Muscle of leg (tissue), 11 donors: ENCODE measurements around the gene CCDC188. TPM values are rescaled to one million over a fixed set of nuclear protein-coding genes. Genes with fewer than 3 reads are reported as not detected.

Source experiments
- DNase-seq: peaks from one replicate; pipeline ENCODE4 v3.0.0; 2013
- H3K27ac ChIP-seq: one replicate; pipeline ENCODE4 v1.5.1; 2013; ENCODE audit warnings: mild to moderate bottlenecking, low read length, control low read depth
- H3K27me3 ChIP-seq: one replicate; pipeline ENCODE4 v1.6.1; 2013; ENCODE audit warnings: low read length; ENCODE audit not compliant: control insufficient read depth, insufficient read depth
- H3K36me3 ChIP-seq: one replicate; pipeline ENCODE4 v1.6.1; 2013; ENCODE audit warnings: low read length; ENCODE audit not compliant: control insufficient read depth, insufficient read depth
- H3K4me1 ChIP-seq: one replicate; pipeline ENCODE4 v1.6.1; 2013; ENCODE audit warnings: low read length; ENCODE audit not compliant: control insufficient read depth, insufficient read depth
- H3K4me3 ChIP-seq: one replicate; pipeline ENCODE4 v1.5.1; 2013; ENCODE audit warnings: low read length, control low read depth
- H3K9me3 ChIP-seq: replicated peaks from 2 replicates; pipeline ENCODE4 v1.6.1; 2013; ENCODE audit warnings: low read depth, low read length; ENCODE audit not compliant: control insufficient read depth
- WGBS: methylation state at CpG from one replicate; pipeline ENCODE4 v1.1.5; 2013; ENCODE audit warnings: missing lambda C conversion rate; ENCODE audit not compliant: insufficient coverage; 5-methylcytosine and 5-hydroxymethylcytosine counted together
- polyA plus RNA-seq, 8 donors: library from polyadenylated mRNA; unstranded; fragments of 120-200 nt; gene quantifications; one replicate each; pipeline versions ENCODE4 v1.2.1 to v1.2.3, GENCODE V29; 2013; ENCODE audit warnings: inconsistent platforms in 1 of 8, low replicate concordance in 1 of 8; ENCODE audit not compliant: insufficient read length in 8 of 8, insufficient read depth in 1 of 8
- total RNA-seq: library from RNA; stranded (reverse); fragments of 120-200 nt; gene quantifications from one replicate; pipeline ENCODE4 v1.2.4, GENCODE V29; 2013

Gene CCDC188
- total and polyA plus RNA-seq, 9 donors, result 0.84 to 2.8 (median 1.5) TPM

DNA sequence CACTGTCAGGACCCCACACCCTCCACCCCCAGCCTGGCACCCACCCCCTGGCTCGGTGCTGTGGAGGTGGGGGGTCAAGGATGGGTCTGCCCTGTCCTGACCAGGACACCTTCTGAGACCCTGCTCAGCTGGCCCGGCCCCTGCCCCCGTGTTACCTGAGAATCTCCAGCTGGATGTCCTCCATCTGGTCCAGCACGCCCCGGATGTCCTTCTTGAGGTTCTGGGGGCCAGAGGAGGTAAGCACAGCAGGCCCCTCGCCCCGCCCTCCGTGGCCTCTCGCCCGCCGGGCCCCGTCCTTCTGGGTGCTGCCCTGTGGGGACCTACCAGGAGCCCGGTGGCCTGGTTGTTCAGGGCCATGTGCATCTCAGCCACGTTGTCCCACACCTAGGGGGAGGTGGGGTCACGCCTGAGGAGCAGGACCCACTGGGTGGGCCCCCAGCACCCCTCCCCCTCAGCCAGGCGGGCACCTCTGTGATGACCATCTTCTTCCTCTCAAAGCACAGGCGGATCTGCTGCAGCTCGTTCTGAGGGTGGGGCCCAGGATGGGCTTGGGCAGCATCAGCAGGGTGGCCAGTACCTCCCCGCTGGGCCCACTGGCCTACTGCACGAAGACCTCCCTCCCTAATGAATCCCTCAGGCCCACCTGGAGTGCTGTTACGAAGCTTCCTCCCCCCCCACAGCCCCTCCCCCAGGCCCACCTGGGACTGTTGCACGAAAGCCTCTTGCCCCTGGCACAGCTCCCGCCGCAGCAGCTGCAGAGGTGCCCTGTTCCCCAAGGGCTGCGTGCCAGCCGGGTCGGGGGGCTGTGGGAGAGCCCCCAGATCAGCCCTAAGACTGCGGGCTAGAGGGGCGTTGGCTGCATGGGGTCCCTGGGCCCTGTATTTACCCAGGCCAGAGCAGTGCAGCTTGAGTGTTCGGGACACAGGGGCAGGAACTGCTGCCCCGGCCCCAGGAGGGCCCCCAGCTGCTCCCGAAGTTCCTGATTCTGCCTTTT is 1.3 kb downstream of the CCDC188 start:
- Histone ChIP-seq H3K4me1 (peaks cover 25% of the 10 kb centered on the region), H3K9me3 (no peaks in the 10 kb centered on the region), H3K4me3 (no peak overlapping the region), H3K27ac (no peak overlapping the region), H3K36me3 (peaks cover 10% of the 10 kb centered on the region), H3K27me3 (no peaks in the 10 kb centered on the region)
- no peak for DNase-seq
- WGBS, result 66% methylated on average over 21 of the region's 32 CpGs

DNA sequence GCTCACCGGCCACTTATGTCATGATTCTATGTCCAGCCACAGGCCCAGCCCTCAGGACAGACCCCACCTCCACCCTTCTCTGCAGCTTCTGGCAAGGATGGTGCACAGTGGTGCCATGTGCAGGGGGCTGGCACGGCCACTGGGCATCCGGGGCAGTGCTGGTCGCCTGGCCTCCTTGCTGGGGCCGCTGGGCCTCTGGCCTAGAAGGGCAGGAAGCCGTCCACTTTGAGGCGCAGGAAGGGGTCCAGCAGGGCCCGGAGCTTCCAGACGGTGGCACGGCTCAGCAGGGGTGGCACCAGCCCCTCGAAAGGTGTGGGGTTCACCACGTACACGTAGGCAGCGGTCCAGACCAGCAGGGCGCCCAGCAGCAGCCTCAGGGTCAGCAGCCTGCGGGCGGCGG is 2.4 kb downstream of the CCDC188 start:
- 79% methylated on average over 15 of the region's 18 CpGs for WGBS
- H3K27me3 ChIP-seq, result no peaks in the 10 kb centered on the region
- H3K27ac ChIP-seq, result no peak overlapping the region
- H3K9me3 ChIP-seq, result no peaks in the 10 kb centered on the region
- DNase-seq, result no peak
- H3K4me3 ChIP-seq, result no peak overlapping the region
- H3K36me3 ChIP-seq, result peaks cover 20% of the 10 kb centered on the region
- peaks cover 18% of the 10 kb centered on the region for H3K4me1 ChIP-seq

DNA sequence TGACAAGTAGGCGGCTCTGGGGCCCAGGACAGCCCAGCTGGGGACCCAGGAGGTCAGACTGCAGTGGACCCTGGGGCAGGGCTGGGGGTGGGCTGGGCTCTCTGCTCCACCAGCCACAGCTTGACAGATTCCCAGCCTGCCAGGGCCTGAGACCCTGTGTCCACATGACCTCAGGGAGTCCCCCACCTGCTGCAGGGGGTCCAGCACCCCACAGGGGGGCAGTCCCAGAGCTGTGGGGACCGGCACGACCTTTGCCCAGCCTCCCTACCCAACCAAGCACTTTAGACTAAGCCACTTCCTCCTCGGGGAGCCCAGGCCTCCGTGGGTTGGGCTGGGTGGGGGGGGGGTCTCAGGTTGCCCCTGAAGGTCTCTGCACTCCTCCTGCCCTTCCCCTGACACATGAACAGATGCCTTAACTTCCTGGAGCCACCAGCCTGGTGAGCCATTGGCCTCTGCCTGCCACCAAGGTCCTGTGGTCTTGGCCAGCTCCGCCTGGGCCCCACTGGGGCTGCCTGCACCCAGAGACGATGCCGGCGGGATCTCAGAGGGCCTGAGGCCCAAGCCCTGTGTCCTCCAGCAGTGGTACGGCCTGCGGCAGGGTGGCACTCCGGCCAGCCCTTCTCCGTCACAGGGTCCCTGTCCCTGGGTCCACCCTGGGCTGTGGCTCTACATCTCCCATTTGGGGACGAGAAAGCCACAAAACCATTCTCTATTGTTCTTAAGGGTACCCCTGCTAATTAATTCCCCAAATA is 3.4 kb downstream of the CCDC188 start:
- Histone ChIP-seq H3K4me3 (no peak overlapping the region), H3K36me3 (peaks cover 27% of the 10 kb centered on the region), H3K4me1 (peaks cover 18% of the 10 kb centered on the region), H3K27me3 (no peaks in the 10 kb centered on the region), H3K27ac (no peak overlapping the region), H3K9me3 (no peaks in the 10 kb centered on the region)
- 75% methylated on average over 9 of the region's 14 CpGs for WGBS
- DNase-seq, result no peak

DNA sequence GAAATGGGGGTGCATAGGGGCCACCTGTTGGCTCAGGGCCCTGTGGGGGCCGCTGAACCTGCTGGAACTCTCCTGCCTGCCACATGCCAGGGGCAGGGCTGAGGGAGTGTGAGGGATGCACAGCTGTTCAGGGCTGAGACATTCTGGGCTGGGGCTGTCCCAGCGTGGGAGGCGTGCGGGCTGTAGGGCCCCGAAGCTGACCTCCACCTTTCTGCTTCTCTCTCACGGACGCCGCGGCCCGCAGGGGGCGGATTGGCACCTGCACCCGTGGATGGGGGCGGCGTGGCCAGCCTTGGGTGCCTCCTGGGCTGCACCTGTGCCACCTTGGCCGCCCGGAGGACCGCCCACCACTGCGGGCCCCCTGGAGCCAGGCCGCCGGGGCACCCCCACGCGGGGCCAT is 4.1 kb downstream of the CCDC188 start:
- no peaks in the 10 kb centered on the region for H3K27me3 ChIP-seq
- peaks cover 18% of the 10 kb centered on the region for H3K4me1 ChIP-seq
- peaks cover 30% of the 10 kb centered on the region for H3K36me3 ChIP-seq
- DNase-seq, result no peak
- H3K9me3 ChIP-seq, result no peaks in the 10 kb centered on the region
- no peak overlapping the region for H3K4me3 ChIP-seq
- H3K27ac ChIP-seq, result no peak overlapping the region
- WGBS, result 69% methylated on average over 12 of the region's 22 CpGs

DNA sequence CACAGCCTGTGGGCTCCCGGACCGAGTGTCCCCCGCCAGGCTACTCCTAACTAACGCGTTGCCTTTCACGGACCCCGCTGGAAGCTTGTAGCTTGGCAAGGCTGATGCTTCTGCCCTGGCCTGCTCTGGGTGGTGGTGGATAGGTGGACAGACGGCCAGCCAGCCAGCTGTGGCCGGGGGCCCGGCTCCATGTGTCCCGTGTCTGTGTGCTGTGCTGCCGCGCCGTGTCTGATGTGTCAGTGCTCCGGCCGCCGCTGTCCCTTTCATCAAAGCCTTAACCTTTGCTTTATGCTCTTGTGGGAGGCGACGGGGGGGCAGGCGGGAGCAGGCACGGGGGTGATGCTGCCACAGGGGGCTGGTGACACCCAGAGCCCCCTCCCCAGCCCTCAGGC is 5.0 kb downstream of the CCDC188 start:
- peaks cover 18% of the 10 kb centered on the region for H3K4me1 ChIP-seq
- H3K27me3 ChIP-seq, result no peaks in the 10 kb centered on the region
- H3K36me3 ChIP-seq, result peaks cover 38% of the 10 kb centered on the region
- 79% methylated on average over 14 of the region's 21 CpGs for WGBS
- no peaks in the 10 kb centered on the region for H3K9me3 ChIP-seq
- DNase-seq, result no peak
- no peak overlapping the region for H3K4me3 ChIP-seq
- H3K27ac ChIP-seq, result no peak overlapping the region

DNA sequence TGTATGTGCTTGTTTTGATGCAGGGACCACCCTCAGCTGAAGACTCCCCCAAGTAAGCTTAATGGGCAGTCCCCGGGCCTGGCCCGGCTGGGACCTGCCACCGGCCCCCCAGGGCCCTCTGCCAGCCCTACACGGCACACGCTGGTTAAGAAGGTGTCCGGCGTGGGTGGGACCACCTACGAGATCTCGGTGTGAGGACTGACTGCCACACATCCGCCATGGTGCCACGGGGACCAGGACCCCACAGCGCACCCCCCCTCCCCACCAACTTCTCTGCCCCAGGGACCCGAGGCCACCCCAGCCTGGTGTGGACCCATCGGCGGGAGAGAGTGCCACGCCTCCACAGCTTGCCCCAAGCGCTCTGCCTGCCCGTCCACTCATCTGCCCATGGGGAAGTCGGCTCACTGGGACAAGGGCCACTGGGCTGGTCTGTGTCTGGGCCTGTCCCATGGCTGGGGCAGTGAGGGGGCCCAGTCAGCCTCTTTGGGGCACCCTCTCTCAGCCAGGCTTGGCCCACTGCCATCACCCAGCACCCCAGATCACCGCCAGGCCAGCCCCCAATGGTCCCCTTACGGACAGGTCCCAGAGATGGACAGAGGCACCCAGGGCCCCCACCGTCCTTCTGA is 5.5 kb downstream of the CCDC188 start:
- H3K36me3 ChIP-seq, result peaks cover 43% of the 10 kb centered on the region
- no peaks in the 10 kb centered on the region for H3K27me3 ChIP-seq
- no peak overlapping the region for H3K4me3 ChIP-seq
- no peaks in the 10 kb centered on the region for H3K9me3 ChIP-seq
- no peak for DNase-seq
- H3K4me1 ChIP-seq, result peaks cover 18% of the 10 kb centered on the region
- H3K27ac ChIP-seq, result no peak overlapping the region
- WGBS, result 85% methylated on average over 20 of the region's 22 CpGs

DNA sequence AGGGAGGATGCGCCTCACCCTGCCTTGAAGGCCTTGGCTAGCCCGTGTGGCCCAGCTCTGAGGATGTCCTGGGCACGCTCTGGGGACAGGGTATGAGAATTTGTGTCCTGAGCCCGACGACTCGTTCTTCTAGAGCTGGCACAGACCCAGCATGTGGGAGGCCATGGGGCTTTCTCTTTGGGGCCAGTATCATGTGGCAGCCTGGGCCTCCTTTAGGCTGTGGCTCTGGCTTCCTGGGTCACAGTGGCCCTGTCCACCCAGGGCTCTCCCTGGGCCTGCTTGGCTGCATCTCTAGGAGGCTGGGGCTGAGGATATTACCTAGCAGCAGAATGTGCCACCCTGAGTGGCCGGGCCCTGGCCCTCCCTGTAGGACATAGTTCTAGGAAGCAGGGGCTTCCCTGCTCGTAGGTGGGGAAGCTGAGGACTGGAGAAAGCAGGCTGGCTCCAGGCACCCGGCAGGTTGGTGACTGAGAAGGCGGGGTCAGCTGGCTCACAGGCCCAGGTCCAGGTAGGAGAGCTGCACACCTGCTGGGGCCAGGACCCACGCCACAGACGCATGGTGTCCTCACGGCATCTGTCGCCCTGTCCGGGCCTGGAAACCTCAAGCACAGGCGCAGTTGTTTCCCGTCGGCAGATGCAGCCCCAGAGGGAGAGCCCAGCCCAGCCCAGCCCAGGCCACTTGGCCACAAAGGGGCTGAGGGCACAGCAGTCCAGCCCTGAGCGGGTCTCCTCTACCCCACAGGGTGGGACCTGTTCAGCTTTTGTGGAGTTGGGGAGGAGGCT is 6.8 kb downstream of the CCDC188 start:
- H3K4me3 ChIP-seq, result no peak overlapping the region
- H3K36me3 ChIP-seq, result peaks cover 56% of the 10 kb centered on the region
- no peak for DNase-seq
- H3K27ac ChIP-seq, result no peak overlapping the region
- 78% methylated on average over 17 of the region's 19 CpGs for WGBS
- H3K9me3 ChIP-seq, result no peaks in the 10 kb centered on the region
- no peaks in the 10 kb centered on the region for H3K27me3 ChIP-seq
- peaks cover 16% of the 10 kb centered on the region for H3K4me1 ChIP-seq

DNA sequence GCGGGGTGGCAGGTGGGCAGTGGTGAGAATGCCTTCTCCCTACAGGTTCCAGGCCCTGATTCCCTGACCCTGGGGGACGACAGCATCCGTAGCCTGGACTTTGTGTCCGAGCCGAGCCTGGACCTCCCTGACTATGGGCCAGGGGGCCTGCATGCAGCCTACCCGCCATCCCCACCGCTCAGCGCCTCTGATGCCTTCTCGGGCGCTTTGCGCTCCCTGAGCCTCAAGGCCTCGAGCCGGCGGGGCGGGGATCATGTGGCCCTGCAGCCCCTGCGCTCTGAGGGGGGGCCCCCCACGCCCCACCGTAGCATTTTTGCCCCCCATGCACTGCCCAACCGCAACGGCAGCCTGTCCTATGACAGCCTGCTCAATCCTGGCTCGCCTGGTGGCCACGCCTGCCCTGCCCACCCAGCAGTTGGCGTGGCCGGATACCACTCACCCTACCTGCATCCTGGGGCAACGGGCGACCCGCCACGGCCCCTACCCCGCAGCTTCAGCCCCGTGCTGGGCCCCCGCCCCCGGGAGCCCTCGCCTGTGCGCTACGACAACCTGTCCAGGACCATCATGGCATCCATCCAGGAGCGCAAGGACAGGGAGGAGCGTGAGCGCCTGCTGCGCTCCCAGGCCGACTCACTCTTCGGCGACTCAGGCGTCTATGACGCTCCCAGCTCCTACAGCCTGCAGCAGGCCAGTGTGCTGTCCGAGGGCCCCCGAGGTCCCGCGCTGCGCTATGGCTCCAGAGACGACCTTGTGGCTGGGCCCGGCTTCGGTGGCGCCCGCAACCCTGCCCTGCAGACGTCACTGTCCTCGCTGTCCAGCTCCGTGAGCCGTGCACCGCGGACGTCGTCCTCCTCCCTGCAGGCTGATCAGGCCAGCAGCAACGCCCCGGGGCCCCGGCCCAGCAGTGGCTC is 7.9 kb downstream of the CCDC188 start:
- no peaks in the 10 kb centered on the region for H3K27me3 ChIP-seq
- H3K4me3 ChIP-seq, result no peak overlapping the region
- H3K9me3 ChIP-seq, result no peaks in the 10 kb centered on the region
- no peak for DNase-seq
- H3K4me1 ChIP-seq, result peaks cover 23% of the 10 kb centered on the region
- H3K36me3 ChIP-seq, result peaks cover 57% of the 10 kb centered on the region
- 92% methylated on average over 61 of the region's 65 CpGs for WGBS
- H3K27ac ChIP-seq, result no peak overlapping the region
